Bronchial epithelial cell (primary cell): ENCODE results near the gene MAP1B. TPM values are rescaled to one million over a fixed set of nuclear protein-coding genes. Genes with fewer than 3 reads are reported as not detected.

Experiments used
- DNase-seq: peaks from one replicate; pipeline ENCODE4 v3.0.0-alpha.2; 2010; ENCODE audit warnings: low read depth
- FAIRE-seq: peaks from 2 replicates; lab custom pipeline; 2011; peaks lifted over from hg19 to GRCh38; lab: Jason Lieb, UNC
- H3K27me3 ChIP-seq: 2 replicates; pipeline ENCODE4 v1.5.1; 2011; ENCODE audit warnings: low read length; ENCODE audit not compliant: control insufficient read depth, insufficient read depth
- H3K36me3 ChIP-seq: 2 replicates; pipeline ENCODE4 v1.5.1; 2011; ENCODE audit warnings: low read length; ENCODE audit not compliant: control insufficient read depth, insufficient read depth
- H3K4me3 ChIP-seq: 2 replicates; pipeline ENCODE4 v1.5.1; 2011; ENCODE audit warnings: mild to moderate bottlenecking, low read depth, low read length, control low read depth
- total RNA-seq: library from RNA; depleted of rRNA; stranded (reverse); fragments of >200 nt; gene quantifications from 2 replicates; pipeline ENCODE4 v1.2.1, GENCODE V29; 2014
- TF ChIP-seq, protein P1 (sequence below): IDR thresholded peaks from 2 replicates; pipeline ENCODE4 v1.5.1; 2011; ENCODE audit warnings: mild to moderate bottlenecking, moderate library complexity, low read length, control low read depth, inconsistent platforms; ENCODE audit not compliant: insufficient read depth, severe bottlenecking

Gene MAP1B
- total RNA-seq, 1 donor from 2014 or later, result 5.8 TPM

DNA sequence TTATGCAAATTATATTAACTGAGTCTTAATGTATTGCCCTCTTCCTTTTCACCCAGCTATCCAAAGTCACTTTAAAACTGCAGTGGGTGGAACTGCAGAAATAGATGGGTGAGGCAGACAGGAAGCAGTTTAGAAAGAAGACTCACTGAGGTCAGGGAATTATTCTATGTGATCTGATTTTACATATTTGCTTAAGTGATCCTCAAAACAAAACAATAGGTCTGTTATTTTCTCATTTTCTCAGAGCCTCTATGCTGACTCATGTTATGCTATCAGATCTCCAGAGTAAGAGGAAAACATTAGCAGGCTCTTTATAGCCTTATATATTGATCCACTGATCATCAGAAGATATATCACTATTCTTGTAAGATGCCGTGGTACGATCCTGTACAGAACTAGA lies 149.3 kb downstream of the MAP1B start:
- Histone ChIP-seq H3K27me3 (no peaks in the 10 kb centered on the region), H3K4me3 (no peak overlapping the region), H3K36me3 (no peaks in the 10 kb centered on the region)
- no peak for FAIRE-seq
- TF ChIP-seq, protein P1, sequence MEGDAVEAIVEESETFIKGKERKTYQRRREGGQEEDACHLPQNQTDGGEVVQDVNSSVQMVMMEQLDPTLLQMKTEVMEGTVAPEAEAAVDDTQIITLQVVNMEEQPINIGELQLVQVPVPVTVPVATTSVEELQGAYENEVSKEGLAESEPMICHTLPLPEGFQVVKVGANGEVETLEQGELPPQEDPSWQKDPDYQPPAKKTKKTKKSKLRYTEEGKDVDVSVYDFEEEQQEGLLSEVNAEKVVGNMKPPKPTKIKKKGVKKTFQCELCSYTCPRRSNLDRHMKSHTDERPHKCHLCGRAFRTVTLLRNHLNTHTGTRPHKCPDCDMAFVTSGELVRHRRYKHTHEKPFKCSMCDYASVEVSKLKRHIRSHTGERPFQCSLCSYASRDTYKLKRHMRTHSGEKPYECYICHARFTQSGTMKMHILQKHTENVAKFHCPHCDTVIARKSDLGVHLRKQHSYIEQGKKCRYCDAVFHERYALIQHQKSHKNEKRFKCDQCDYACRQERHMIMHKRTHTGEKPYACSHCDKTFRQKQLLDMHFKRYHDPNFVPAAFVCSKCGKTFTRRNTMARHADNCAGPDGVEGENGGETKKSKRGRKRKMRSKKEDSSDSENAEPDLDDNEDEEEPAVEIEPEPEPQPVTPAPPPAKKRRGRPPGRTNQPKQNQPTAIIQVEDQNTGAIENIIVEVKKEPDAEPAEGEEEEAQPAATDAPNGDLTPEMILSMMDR, result no peak
- no peak for DNase-seq

Other genes with a start within 250 kb of the MAP1B start
- gene MRPS27, start 212.8 kb downstream of the MAP1B start, total RNA-seq, result 32.8 and 53.4 TPM in 2 replicates
- gene PTCD2, start 212.9 kb downstream of the MAP1B start, total RNA-seq, result 3.4 and 3.6 TPM in 2 replicates